Measurements from ENCODE around the gene CCDC60.

CCDC60 gene

DNA sequence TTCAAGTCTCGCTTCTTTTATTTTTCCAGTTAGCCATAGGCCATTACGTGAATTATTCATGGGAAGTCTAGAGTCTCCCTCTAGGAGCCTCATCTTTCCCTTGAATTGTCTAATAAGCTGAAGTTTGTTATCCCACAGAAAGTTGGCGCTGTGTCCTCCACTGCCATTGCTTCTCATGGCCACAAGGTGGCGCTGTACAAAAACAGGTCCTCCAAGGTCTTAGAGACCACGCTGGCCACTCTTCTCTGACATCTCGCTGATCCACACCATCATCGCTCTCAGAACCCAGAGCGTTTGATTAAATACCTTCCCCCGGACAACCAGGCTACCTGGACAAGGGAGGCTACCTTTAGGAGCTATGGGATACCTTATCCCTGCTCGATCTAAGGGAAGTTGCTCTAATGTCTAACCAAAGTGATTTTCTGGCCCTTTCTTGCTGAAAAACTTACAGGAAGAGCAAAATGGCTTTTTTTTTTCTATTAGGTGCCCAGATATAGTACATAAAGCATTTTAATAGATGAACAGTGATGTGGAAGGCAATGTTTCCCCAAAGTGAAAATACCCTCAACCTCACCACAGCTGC lies 110.0 kb downstream of the CCDC60 start:
- Histone ChIP-seq H3K9me3 (replicated peaks; ENCODE audit: insufficient read depth, low read length) (no peaks in the 10 kb centered on the region), H2AFZ (ENCODE audit: low read length) (peak overlapping the region; percentile 31; the same call in 1 of the 2 replicates), H3K4me2 (ENCODE audit: low read depth, low read length) (peak overlapping the region; percentile 74), H3K27me3 (replicated peaks; ENCODE audit: insufficient read depth, low read length) (no peaks in the 10 kb centered on the region), H3K4me1 (ENCODE audit: low read length) (no peaks in the 10 kb centered on the region), H3K79me2 (ENCODE audit: low read length) (no peaks in the 10 kb centered on the region), H4K20me1 (ENCODE audit: insufficient read depth, low read length) (no peaks in the 10 kb centered on the region), H3K9me2 (replicated peaks; ENCODE audit: insufficient read depth, low read length) (no peaks in the 10 kb centered on the region), H3K27ac (ENCODE audit: low read length) (no peak overlapping the region), H3K4me3 (ENCODE audit: low read length) (no peak overlapping the region; the same call in 1 of the 2 replicates), H3K9ac (ENCODE audit: low read length) (no peak overlapping the region), H3K36me3 (replicated peaks; ENCODE audit: insufficient read depth, low read length) (no peaks in the 10 kb centered on the region), H3F3A (ENCODE audit: insufficient read depth, low read length) (peaks cover 4% of the 10 kb centered on the region)
- DNase-seq = peak; percentile 56
- TF ChIP-seq EZH2phosphoT487 (IDR thresholded peaks at IDR 0.05; ENCODE audit: low read length) = no peak
- TF ChIP-seq, protein P1, sequence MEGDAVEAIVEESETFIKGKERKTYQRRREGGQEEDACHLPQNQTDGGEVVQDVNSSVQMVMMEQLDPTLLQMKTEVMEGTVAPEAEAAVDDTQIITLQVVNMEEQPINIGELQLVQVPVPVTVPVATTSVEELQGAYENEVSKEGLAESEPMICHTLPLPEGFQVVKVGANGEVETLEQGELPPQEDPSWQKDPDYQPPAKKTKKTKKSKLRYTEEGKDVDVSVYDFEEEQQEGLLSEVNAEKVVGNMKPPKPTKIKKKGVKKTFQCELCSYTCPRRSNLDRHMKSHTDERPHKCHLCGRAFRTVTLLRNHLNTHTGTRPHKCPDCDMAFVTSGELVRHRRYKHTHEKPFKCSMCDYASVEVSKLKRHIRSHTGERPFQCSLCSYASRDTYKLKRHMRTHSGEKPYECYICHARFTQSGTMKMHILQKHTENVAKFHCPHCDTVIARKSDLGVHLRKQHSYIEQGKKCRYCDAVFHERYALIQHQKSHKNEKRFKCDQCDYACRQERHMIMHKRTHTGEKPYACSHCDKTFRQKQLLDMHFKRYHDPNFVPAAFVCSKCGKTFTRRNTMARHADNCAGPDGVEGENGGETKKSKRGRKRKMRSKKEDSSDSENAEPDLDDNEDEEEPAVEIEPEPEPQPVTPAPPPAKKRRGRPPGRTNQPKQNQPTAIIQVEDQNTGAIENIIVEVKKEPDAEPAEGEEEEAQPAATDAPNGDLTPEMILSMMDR (IDR thresholded peaks at IDR 0.05; ENCODE audit: low read length) = peak; percentile 90

DNA sequence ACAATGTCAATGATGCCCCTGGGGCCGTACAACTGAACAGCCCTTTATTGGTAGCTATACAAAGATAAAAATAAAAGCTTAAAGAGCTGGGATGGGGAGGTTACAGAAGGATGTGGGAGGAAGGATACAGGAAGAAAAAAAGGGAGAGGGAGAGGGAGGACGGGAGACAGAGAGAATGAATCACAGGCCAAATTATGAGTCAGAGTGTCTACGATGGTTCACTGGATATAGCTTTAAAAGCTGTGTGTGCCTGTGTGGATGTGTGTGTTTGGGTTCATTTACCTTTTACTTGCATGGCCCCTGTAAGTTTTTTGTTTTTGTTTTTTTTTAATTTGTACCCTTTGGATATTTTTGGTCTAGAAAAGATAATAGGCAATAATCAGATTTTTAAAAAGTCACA lies 111.9 kb downstream of the CCDC60 start:
- H3K27ac ChIP-seq (ENCODE audit: low read length) = no peak overlapping the region
- H3K9me2 ChIP-seq (replicated peaks; ENCODE audit: insufficient read depth, low read length) = no peaks in the 10 kb centered on the region
- no peak overlapping the region for H3K4me3 ChIP-seq (ENCODE audit: low read length)
- no peak for DNase-seq
- H3K9me3 ChIP-seq (replicated peaks; ENCODE audit: insufficient read depth, low read length) = no peaks in the 10 kb centered on the region
- no peak for TF ChIP-seq EZH2phosphoT487 (IDR thresholded peaks at IDR 0.05; ENCODE audit: low read length)
- TF ChIP-seq EZH2 (optimal IDR thresholded peaks at IDR 0.05; ENCODE audit: low read depth, low read length) = no peak
- TF ChIP-seq, protein P1 (IDR thresholded peaks at IDR 0.05; ENCODE audit: low read length) = no peak
- no peaks in the 10 kb centered on the region for H3K4me1 ChIP-seq (ENCODE audit: low read length)
- H3K9ac ChIP-seq (ENCODE audit: low read length) = no peak overlapping the region
- no peak overlapping the region for H2AFZ ChIP-seq (ENCODE audit: low read length)
- H3K36me3 ChIP-seq (replicated peaks; ENCODE audit: insufficient read depth, low read length) = no peaks in the 10 kb centered on the region
- no peak overlapping the region for H3K4me2 ChIP-seq (ENCODE audit: low read depth, low read length)
- no peaks in the 10 kb centered on the region for H3K79me2 ChIP-seq (ENCODE audit: low read length)
- H3F3A ChIP-seq (ENCODE audit: insufficient read depth, low read length) = peaks cover 4% of the 10 kb centered on the region
- no peaks in the 10 kb centered on the region for H3K27me3 ChIP-seq (replicated peaks; ENCODE audit: insufficient read depth, low read length)
- H4K20me1 ChIP-seq (ENCODE audit: insufficient read depth, low read length) = no peaks in the 10 kb centered on the region

- peaks cover 4% of the 10 kb centered on the region for H3F3A ChIP-seq (ENCODE audit: insufficient read depth, low read length)
- peak overlapping the region; percentile 29; the same call in 1 of the 2 replicates for H3K27ac ChIP-seq (ENCODE audit: low read length)
- H3K9ac ChIP-seq (ENCODE audit: low read length) = no peak overlapping the region
- no peaks in the 10 kb centered on the region for H3K9me3 ChIP-seq (replicated peaks; ENCODE audit: insufficient read depth, low read length)
- 0 out of 2 replicates have a peak overlapping the region, but pooled peaks have one; percentile 45 for H2AFZ ChIP-seq (ENCODE audit: low read length)
- no peak overlapping the region; the same call in 1 of the 2 replicates for H3K4me3 ChIP-seq (ENCODE audit: low read length)
- no peak for DNase-seq
- peak overlapping the region; percentile 55; the same call in 1 of the 2 replicates for H3K4me2 ChIP-seq (ENCODE audit: low read depth, low read length)
- no peaks in the 10 kb centered on the region for H3K9me2 ChIP-seq (replicated peaks; ENCODE audit: insufficient read depth, low read length)
- H3K36me3 ChIP-seq (replicated peaks; ENCODE audit: insufficient read depth, low read length) = no peaks in the 10 kb centered on the region
- no peaks in the 10 kb centered on the region for H3K4me1 ChIP-seq (ENCODE audit: low read length)
- no peaks in the 10 kb centered on the region for H4K20me1 ChIP-seq (ENCODE audit: insufficient read depth, low read length)
- no peaks in the 10 kb centered on the region for H3K27me3 ChIP-seq (replicated peaks; ENCODE audit: insufficient read depth, low read length)
- TF ChIP-seq EZH2phosphoT487 (IDR thresholded peaks at IDR 0.05; ENCODE audit: low read length) (no peak), EZH2 (optimal IDR thresholded peaks at IDR 0.05; ENCODE audit: low read depth, low read length) (no peak)
- TF ChIP-seq, protein P1 (IDR thresholded peaks at IDR 0.05; ENCODE audit: low read length) = no peak
- H3K79me2 ChIP-seq (ENCODE audit: low read length) = no peaks in the 10 kb centered on the region
Measured at GRCh38 chr12:119447126-119447525, 112.6 kb downstream of the CCDC60 start.

Data from MM.1S (cell line).